ENCODE results near the gene PARP1.
"Not testable (repeated sequence)": the region's sequence is repeated elsewhere in the genome, so short reads cannot be mapped to it uniquely, and the experiment has no call there.

PARP1 gene

DNA sequence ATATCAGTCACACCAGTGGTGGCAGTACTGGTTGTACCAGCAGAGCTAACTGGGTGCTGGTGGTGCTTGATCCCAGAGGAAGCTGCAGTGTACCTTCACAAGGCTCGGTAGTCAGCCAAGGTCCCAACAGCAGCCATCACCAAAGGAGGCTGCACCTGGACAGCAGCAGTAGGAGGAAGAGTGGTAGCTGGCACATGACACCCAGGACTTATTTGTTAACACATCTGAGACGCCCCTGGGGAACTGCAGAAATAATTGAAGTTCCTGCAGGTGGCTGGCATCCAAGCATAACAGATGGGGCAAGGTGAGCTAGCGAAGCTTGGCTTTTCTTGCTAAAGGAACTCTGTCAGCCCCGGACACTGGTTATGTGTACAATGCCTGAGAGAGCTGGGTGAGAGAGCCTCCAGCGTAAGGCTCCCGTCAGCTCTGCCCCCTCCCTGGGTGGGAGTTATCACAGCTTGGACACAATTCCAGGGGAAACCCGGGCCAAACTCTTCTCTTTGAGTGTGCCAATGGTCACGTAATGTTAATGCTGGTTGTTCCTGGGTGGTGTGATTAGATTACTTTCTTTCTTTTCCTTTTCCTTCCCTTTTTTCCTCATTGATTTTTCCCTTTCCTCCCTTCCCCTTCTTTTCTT is 29.1 kb upstream of the PARP1 start:
- Mint-ChIP-seq H3K27me3 (no peaks in the 10 kb centered on the region), H3K4me1 (ENCODE audit: low read depth) (no peaks in the 10 kb centered on the region), H3K9me3 (ENCODE audit: low read depth) (peaks cover 6% of the 10 kb centered on the region), H3K27ac (no peak overlapping the region), H3K4me3 (no peak overlapping the region), H3K36me3 (peaks cover 3% of the 10 kb centered on the region)

DNA sequence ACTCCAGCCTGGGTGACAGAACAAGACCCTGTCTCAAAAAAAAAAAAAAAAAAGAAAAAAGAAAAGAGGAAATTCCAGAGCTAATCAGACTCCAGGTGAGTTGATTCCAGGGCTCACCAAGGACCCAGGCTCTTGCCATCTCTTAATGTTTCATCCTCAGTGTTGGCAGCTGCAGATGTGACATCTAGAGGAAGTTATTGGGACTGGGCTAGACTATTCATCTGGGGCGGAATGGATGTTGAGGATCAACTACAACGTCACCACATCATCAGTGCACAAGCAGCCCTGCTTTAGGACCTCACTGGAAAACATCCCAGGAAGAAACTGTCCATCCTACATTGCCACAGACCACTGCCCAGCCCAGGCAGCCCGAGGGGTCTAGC is 28.6 kb upstream of the PARP1 start:
- no peak overlapping the region for H3K27ac Mint-ChIP-seq
- peaks cover 3% of the 10 kb centered on the region for H3K36me3 Mint-ChIP-seq
- H3K4me3 Mint-ChIP-seq, result no peak overlapping the region

GRCh38 chr1:226433341-226433720 is 25.4 kb upstream of the PARP1 start:
- H3K9me3 Mint-ChIP-seq (ENCODE audit: low read depth), result peaks cover 4% of the 10 kb centered on the region
- H3K4me3 Mint-ChIP-seq, result no peak overlapping the region
- H3K27ac Mint-ChIP-seq, result no peak overlapping the region
- H3K4me1 Mint-ChIP-seq (ENCODE audit: low read depth), result peaks cover 18% of the 10 kb centered on the region
- H3K36me3 Mint-ChIP-seq, result no peaks in the 10 kb centered on the region
- no peaks in the 10 kb centered on the region for H3K27me3 Mint-ChIP-seq

More for the DNA sequence above, 28.6 kb upstream of the PARP1 start:
- Mint-ChIP-seq H3K9me3 (ENCODE audit: low read depth) (peaks cover 6% of the 10 kb centered on the region), H3K4me1 (ENCODE audit: low read depth) (no peaks in the 10 kb centered on the region), H3K27me3 (no peaks in the 10 kb centered on the region)

- Mint-ChIP-seq H3K4me1 (ENCODE audit: low read depth) (peaks cover 20% of the 10 kb centered on the region), H3K27ac (no peak overlapping the region), H3K27me3 (no peaks in the 10 kb centered on the region), H3K9me3 (ENCODE audit: low read depth) (peaks cover under 1% of the 10 kb centered on the region), H3K36me3 (no peaks in the 10 kb centered on the region), H3K4me3 (no peak overlapping the region)
These were observed 24.9 kb upstream of the PARP1 start for GRCh38 chr1:226432586-226433340.

GRCh38 chr1:226431898-226432297 is 24.0 kb upstream of the PARP1 start:
- not testable (repeated sequence) for H3K27ac Mint-ChIP-seq; H3K27me3 Mint-ChIP-seq; H3K9me3 Mint-ChIP-seq (ENCODE audit: low read depth); H3K4me3 Mint-ChIP-seq; H3K36me3 Mint-ChIP-seq
- H3K4me1 Mint-ChIP-seq (ENCODE audit: low read depth), result peaks cover 27% of the 10 kb centered on the region

- no peaks in the 10 kb centered on the region for H3K27me3 Mint-ChIP-seq
- no peak overlapping the region for H3K4me3 Mint-ChIP-seq
- H3K9me3 Mint-ChIP-seq (ENCODE audit: low read depth), result no peaks in the 10 kb centered on the region
- H3K4me1 Mint-ChIP-seq (ENCODE audit: low read depth), result peaks cover 35% of the 10 kb centered on the region
- H3K27ac Mint-ChIP-seq, result no peak overlapping the region
- peaks cover 2% of the 10 kb centered on the region for H3K36me3 Mint-ChIP-seq
These were observed 22.2 kb upstream of the PARP1 start for GRCh38 chr1:226429858-226430715.

- H3K27me3 Mint-ChIP-seq, result no peaks in the 10 kb centered on the region
- H3K9me3 Mint-ChIP-seq (ENCODE audit: low read depth), result no peaks in the 10 kb centered on the region
- no peak overlapping the region for H3K4me3 Mint-ChIP-seq
- H3K4me1 Mint-ChIP-seq (ENCODE audit: low read depth), result peaks cover 38% of the 10 kb centered on the region
- peak overlapping the region; percentile 52 for H3K27ac Mint-ChIP-seq
- peaks cover 2% of the 10 kb centered on the region for H3K36me3 Mint-ChIP-seq
These were observed 21.0 kb upstream of the PARP1 start for GRCh38 chr1:226428791-226429461.

DNA sequence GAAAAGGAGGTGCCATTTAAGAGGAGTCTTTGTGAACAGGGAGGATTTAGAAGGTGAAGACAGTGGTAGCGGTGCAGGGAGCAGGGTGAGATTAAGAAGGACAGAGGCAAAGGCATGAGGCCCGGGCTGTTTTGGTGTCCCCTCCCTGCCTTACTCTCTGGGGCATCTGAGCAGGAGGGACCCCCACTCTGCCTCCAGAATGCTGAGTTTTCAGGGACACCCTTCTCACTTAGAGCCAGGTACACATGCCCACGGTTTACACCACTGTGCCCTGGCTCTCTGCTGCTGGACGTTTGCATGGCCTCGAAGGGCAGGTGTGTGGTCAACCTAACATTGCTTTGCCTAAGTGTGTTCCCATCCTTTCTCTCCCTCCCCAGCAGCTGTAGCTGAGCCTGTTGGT is 20.5 kb upstream of the PARP1 start:
- H3K27ac Mint-ChIP-seq, result no peak overlapping the region
- H3K4me1 Mint-ChIP-seq (ENCODE audit: low read depth), result peaks cover 38% of the 10 kb centered on the region
- no peaks in the 10 kb centered on the region for H3K9me3 Mint-ChIP-seq (ENCODE audit: low read depth)
- H3K27me3 Mint-ChIP-seq, result no peaks in the 10 kb centered on the region
- H3K36me3 Mint-ChIP-seq, result peaks cover 2% of the 10 kb centered on the region
- H3K4me3 Mint-ChIP-seq, result no peak overlapping the region

DNA sequence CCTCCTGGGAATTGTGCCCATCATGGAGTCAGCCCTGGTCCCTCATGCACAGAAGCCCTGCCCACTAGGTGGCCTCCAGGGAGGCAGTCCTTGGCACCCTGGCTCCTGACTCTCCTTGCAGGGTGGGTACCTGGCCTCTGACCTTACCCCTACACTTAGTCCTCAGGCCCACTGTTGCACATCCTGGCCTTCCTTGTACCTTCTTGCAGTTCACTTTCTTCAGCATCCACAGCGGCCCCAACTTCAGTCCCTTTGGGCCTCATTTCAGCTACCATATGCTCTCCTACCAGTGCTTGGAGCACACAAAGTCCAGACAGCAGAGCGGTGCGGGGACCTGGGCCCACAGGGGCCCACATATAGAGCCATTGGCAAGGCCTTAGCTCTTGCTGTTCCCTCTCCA is 19.2 kb upstream of the PARP1 start:
- peaks cover 2% of the 10 kb centered on the region for H3K36me3 Mint-ChIP-seq
- H3K27ac Mint-ChIP-seq, result peak overlapping the region; percentile 56
- H3K4me3 Mint-ChIP-seq, result peak overlapping the region; percentile 77

GRCh38 chr1:226426395-226426794 is 18.5 kb upstream of the PARP1 start:
- peaks cover 38% of the 10 kb centered on the region for H3K4me1 Mint-ChIP-seq (ENCODE audit: low read depth)
- not testable (repeated sequence) for H3K27ac Mint-ChIP-seq; H3K4me3 Mint-ChIP-seq; H3K36me3 Mint-ChIP-seq; H3K27me3 Mint-ChIP-seq; H3K9me3 Mint-ChIP-seq (ENCODE audit: low read depth)

More for the DNA sequence above, 19.2 kb upstream of the PARP1 start:
- Mint-ChIP-seq H3K4me1 (ENCODE audit: low read depth) (peaks cover 38% of the 10 kb centered on the region), H3K27me3 (no peaks in the 10 kb centered on the region), H3K9me3 (ENCODE audit: low read depth) (no peaks in the 10 kb centered on the region)

DNA sequence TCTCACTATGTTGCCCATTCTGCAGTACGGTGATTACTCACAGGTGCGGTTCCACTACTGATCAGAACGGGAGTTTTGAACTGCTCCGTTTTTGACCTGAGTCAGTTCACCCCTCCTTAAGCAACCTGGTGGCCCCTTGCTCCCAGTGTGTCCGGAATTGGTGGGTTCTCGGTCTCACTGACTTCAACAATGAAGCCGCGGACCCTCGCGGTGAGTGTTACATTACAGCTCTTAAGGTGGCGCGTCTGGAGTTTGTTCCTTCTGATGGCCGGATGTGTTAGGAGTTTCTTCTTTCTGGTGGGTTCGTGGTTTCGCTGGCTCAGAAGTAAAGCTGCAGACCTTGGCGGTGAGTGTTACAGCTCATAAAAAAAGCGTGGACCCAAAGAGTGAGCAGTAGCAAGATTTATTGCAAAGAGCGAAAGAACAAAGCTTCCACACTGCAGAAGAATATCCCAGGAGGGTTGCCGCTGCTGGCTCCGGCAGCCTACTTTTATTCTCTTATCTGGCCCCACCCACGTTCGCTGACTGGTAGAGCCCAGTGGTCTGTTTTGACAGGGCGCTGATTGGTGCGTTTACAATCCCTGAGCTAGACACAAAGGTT is 17.6 kb upstream of the PARP1 start:
- peaks cover 38% of the 10 kb centered on the region for H3K4me1 Mint-ChIP-seq (ENCODE audit: low read depth)
- H3K9me3 Mint-ChIP-seq (ENCODE audit: low read depth), result no peaks in the 10 kb centered on the region
- peaks cover 2% of the 10 kb centered on the region for H3K36me3 Mint-ChIP-seq
- H3K4me3 Mint-ChIP-seq, result no peak overlapping the region
- H3K27me3 Mint-ChIP-seq, result no peaks in the 10 kb centered on the region
- no peak overlapping the region for H3K27ac Mint-ChIP-seq

GRCh38 chr1:226425004-226425378 is 17.1 kb upstream of the PARP1 start:
- H3K27me3 Mint-ChIP-seq, result no peaks in the 10 kb centered on the region
- peaks cover 2% of the 10 kb centered on the region for H3K36me3 Mint-ChIP-seq
- H3K27ac Mint-ChIP-seq, result no peak overlapping the region
- peaks cover 34% of the 10 kb centered on the region for H3K4me1 Mint-ChIP-seq (ENCODE audit: low read depth)
- H3K4me3 Mint-ChIP-seq, result no peak overlapping the region
- H3K9me3 Mint-ChIP-seq (ENCODE audit: low read depth), result no peaks in the 10 kb centered on the region

DNA sequence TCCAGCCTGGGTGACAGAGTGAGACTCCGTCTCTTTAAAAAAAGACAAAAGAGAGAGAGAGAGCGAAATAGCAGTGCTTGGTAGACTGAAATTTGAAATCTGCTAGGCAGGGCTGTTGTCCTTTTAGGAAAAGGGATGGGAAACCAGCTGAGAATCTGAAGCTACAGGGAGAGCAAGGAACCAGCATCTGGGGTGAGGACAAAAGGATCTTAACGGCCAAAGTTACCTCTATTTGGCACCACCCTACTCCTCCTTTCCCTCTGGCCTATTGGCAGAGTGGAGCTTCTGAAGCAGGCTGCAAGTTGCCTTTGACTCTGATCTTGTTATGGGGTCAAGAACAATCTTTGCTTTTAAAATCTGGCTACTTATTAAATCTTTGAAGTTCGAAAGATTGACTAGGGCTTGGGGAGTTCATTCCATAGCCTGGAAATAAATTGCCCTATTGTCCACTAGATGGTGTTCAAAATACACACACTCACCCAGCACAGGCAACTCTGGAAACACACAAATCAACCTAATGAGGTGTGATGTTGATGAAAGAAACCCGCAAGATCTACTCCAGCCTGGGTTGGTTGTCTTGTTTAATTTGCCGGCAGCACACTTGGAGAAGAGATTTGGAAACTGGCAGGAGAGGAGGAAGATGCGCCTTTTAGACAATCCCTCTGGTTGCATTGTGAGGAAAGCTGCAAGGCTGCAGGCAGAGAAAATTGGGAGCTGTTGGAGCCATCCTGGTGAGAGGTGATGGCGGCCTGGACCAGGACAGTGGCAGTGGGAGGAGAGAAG is 16.5 kb upstream of the PARP1 start:
- H3K36me3 Mint-ChIP-seq, result peaks cover 2% of the 10 kb centered on the region
- H3K9me3 Mint-ChIP-seq (ENCODE audit: low read depth), result no peaks in the 10 kb centered on the region
- H3K4me3 Mint-ChIP-seq, result no peak overlapping the region
- peaks cover 31% of the 10 kb centered on the region for H3K4me1 Mint-ChIP-seq (ENCODE audit: low read depth)
- no peaks in the 10 kb centered on the region for H3K27me3 Mint-ChIP-seq
- H3K27ac Mint-ChIP-seq, result no peak overlapping the region

- peaks cover 26% of the 10 kb centered on the region for H3K4me1 Mint-ChIP-seq (ENCODE audit: low read depth)
- peaks cover under 1% of the 10 kb centered on the region for H3K36me3 Mint-ChIP-seq
- no peaks in the 10 kb centered on the region for H3K27me3 Mint-ChIP-seq
- no peak overlapping the region for H3K4me3 Mint-ChIP-seq
- H3K9me3 Mint-ChIP-seq (ENCODE audit: low read depth), result no peaks in the 10 kb centered on the region
- no peak overlapping the region for H3K27ac Mint-ChIP-seq
These were observed 14.6 kb upstream of the PARP1 start for GRCh38 chr1:226422478-226422877.
